A549 (cell line): ENCODE data around the gene NSUN7. TPM values are rescaled to one million over a fixed set of nuclear protein-coding genes. Genes with fewer than 3 reads are reported as not detected.

Source experiments
- ATAC-seq, 2 experiments: fragments of 200-7000 bp in 1 of 2; fragments of >200 bp in 1 of 2; cut with Nextera tagmentation in 1 of 2; cut with Tn5 transposase in 1 of 2; 3 replicates each; pipeline versions ENCODE4 v1.8.0 to v1.9.1; 2018 to 2020; ENCODE audit warnings: mild to moderate bottlenecking in 1 of 2, moderate library complexity in 1 of 2
- CTCF ChIA-PET: fragments of 300-600 bp; sonication (Branson Sonifier 250); formaldehyde crosslinking; extraction: SDS; loops from one replicate; lab custom pipeline; 2021; ENCODE audit warnings: antibody characterized with exemption, inconsistent platforms; lab: Yijun Ruan, JAX
- POLR2A ChIA-PET: fragments of 350-600 bp; formaldehyde crosslinking; extraction: SDS; loops from one replicate; lab custom pipeline; 2021; ENCODE audit warnings: antibody characterized with exemption, inconsistent platforms; lab: Yijun Ruan, JAX
- DNase-seq, 2 experiments: peaks; one replicate each; pipeline versions ENCODE4 v3.0.0 to v3.0.0-alpha.2; 2011 to 2016; ENCODE audit warnings: low read depth in 1 of 2, low spot score in 1 of 2
- FAIRE-seq: peaks from 2 replicates; lab custom pipeline; 2011; peaks lifted over from hg19 to GRCh38; lab: Jason Lieb, UNC
- H3K27ac ChIP-seq, 2 experiments: fragments of >200 bp; sonication (Bioruptor Twin); formaldehyde crosslinking; 3 replicates each; pipeline ENCODE4 v1.5.1; 2016 to 2017
- H3K4me1 ChIP-seq: fragments of >200 bp; sonication (Bioruptor Twin); formaldehyde crosslinking; 3 replicates; pipeline ENCODE4 v1.6.1; 2016
- H3K4me2 ChIP-seq: fragments of >200 bp; sonication (Bioruptor Twin); formaldehyde crosslinking; 3 replicates; pipeline ENCODE4 v1.6.1; 2016
- H3K4me3 ChIP-seq: fragments of >200 bp; sonication (Bioruptor Twin); formaldehyde crosslinking; 3 replicates; pipeline ENCODE4 v1.5.1; 2016
- H3K9me3 ChIP-seq: fragments of >200 bp; sonication (Bioruptor Twin); formaldehyde crosslinking; 3 replicates; pipeline ENCODE4 v1.6.1; 2016
- ELK1 ChIP-seq: fragments of 150-350 bp; IDR thresholded peaks from 2 replicates; pipeline ENCODE4 v1.6.1; 2014; ENCODE audit warnings: low read depth, mild to moderate bottlenecking, low read length
- EP300 ChIP-seq, 2 experiments: fragments of >200 bp; sonication (Bioruptor Twin); formaldehyde crosslinking; IDR thresholded peaks; 2 replicates in 1 of 2; 3 replicates in 1 of 2; pipeline ENCODE4 v1.6.1; 2016 to 2017
- FOSL2 ChIP-seq, 2 experiments: fragments of 450-650 bp in 1 of 2; fragments of >200 bp in 1 of 2; sonication (Bioruptor Twin) in 1 of 2; formaldehyde crosslinking; IDR thresholded peaks; 2 replicates each; pipeline versions ENCODE4 v1.5.0 to v1.6.1; 2016 to 2020; ENCODE audit warnings: mild to moderate bottlenecking in 1 of 2, moderate library complexity in 1 of 2
- GATA3 ChIP-seq: IDR thresholded peaks from 2 replicates; pipeline ENCODE4 v1.6.1; 2012; ENCODE audit warnings: borderline replicate concordance
- HDAC2 ChIP-seq: fragments of 200-600 bp; sonication (generic); IDR thresholded peaks from 2 replicates; pipeline ENCODE4 v1.6.1; 2016
- HMGXB4 ChIP-seq: fragments of 250-450 bp; sonication (Bioruptor Pico); IDR thresholded peaks from 2 replicates; pipeline ENCODE4 v1.5.0; 2021; ENCODE audit warnings: mild to moderate bottlenecking, moderate library complexity, borderline replicate concordance
- HOXA7 ChIP-seq: fragments of 250-450 bp; sonication (Bioruptor Pico); IDR thresholded peaks from 2 replicates; pipeline ENCODE4 v1.5.0; 2020; ENCODE audit warnings: mild to moderate bottlenecking, moderate library complexity
- HOXB13 ChIP-seq: fragments of 250-450 bp; sonication (Bioruptor Pico); IDR thresholded peaks from 2 replicates; pipeline ENCODE4 v1.5.0; 2020; ENCODE audit warnings: low read depth, mild to moderate bottlenecking, moderate library complexity
- KDM1A ChIP-seq: fragments of 200-600 bp; sonication (generic); IDR thresholded peaks from 2 replicates; pipeline ENCODE4 v1.6.1; 2016; ENCODE audit warnings: low read depth, mild to moderate bottlenecking
- MAFK ChIP-seq: fragments of 450-650 bp; IDR thresholded peaks from 2 replicates; pipeline ENCODE4 v1.6.1; 2014; ENCODE audit not compliant: partially characterized antibody
- MYC ChIP-seq: IDR thresholded peaks from 2 replicates; pipeline ENCODE4 v1.6.1; 2012; ENCODE audit warnings: mild to moderate bottlenecking, inconsistent platforms, low read length, improper control_type of control experiment, borderline replicate concordance
- NFE2L2 ChIP-seq: fragments of 150-350 bp; conservative IDR thresholded peaks from 2 replicates; pipeline ENCODE4 v1.6.1; 2014; ENCODE audit warnings: low read length
- NPAS2 ChIP-seq: fragments of 250-450 bp; sonication (Bioruptor Pico); IDR thresholded peaks from 2 replicates; pipeline ENCODE4 v1.8.0; 2022; ENCODE audit warnings: mild to moderate bottlenecking, moderate library complexity, borderline replicate concordance
- PHF8 ChIP-seq: fragments of 200-600 bp; sonication (generic); IDR thresholded peaks from 2 replicates; pipeline ENCODE4 v1.6.1; 2016; ENCODE audit warnings: low read depth, mild to moderate bottlenecking, antibody characterized with exemption, moderate library complexity, borderline replicate concordance
- RAD21 ChIP-seq, 2 experiments: fragments of >200 bp in 1 of 2; sonication (Bioruptor Twin) in 1 of 2; formaldehyde crosslinking in 1 of 2; IDR thresholded peaks in 1 of 2; conservative IDR thresholded peaks in 1 of 2; 2 replicates in 1 of 2; 3 replicates in 1 of 2; pipeline ENCODE4 v1.6.1; 2012 to 2018; ENCODE audit warnings: inconsistent platforms in 1 of 2
- REST ChIP-seq: fragments of 200-600 bp; sonication (generic); IDR thresholded peaks from 2 replicates; pipeline ENCODE4 v1.6.1; 2016; ENCODE audit warnings: antibody characterized with exemption, mild to moderate bottlenecking, moderate library complexity
- RNF2 ChIP-seq: fragments of 200-600 bp; sonication (generic); IDR thresholded peaks from 2 replicates; pipeline ENCODE4 v1.6.1; 2016; ENCODE audit warnings: low read depth, mild to moderate bottlenecking, antibody characterized with exemption, moderate library complexity, borderline replicate concordance
- ZNF302 ChIP-seq: fragments of 250-450 bp; sonication (Bioruptor Pico); IDR thresholded peaks from 2 replicates; pipeline ENCODE4 v1.9.0; 2021; ENCODE audit warnings: inconsistent platforms, mild to moderate bottlenecking, moderate library complexity
- WGBS: methylation state at CpG from one replicate; pipeline ENCODE4 v1.1.6; 2017; ENCODE audit errors: missing lambda C conversion rate; 5-methylcytosine and 5-hydroxymethylcytosine counted together
- polyA plus RNA-seq, 4 experiments: library from polyadenylated mRNA; depleted of rRNA in 3 of 4; stranded (reverse); fragments of >200 nt; fragmentation: RNase III in 1 of 4; extraction: RNeasy Plus Mini Kit Qiagen cat#74134 plus additional on column Dnase treatment in 1 of 4; gene quantifications; 2 replicates in 3 of 4; 3 replicates in 1 of 4; pipeline ENCODE4 v1.2.3, GENCODE V29; 2011 to 2017

NSUN7 gene
- polyA plus RNA-seq, 2 of the 4 experiments (the other 2 are of a cell fraction), result 0.65 to 1.4 TPM

GRCh38 chr4:40826821-40827220 lies 77.1 kb downstream of the NSUN7 start:
- Histone ChIP-seq H3K9me3 (no peaks in the 10 kb centered on the region), H3K27ac (no peak overlapping the region), H3K4me2 (no peak overlapping the region), H3K4me3 (no peak overlapping the region), H3K4me1 (no peaks in the 10 kb centered on the region)
- WGBS, result 72% methylated on average over 5 of the region's 5 CpGs
- ATAC-seq (no peak), DNase-seq (no peak), FAIRE-seq (no peak)
- CTCF ChIA-PET, result no interaction called here
- POLR2A ChIA-PET, result no interaction called here
- TF ChIP-seq NPAS2 (no peak), ZNF302 (CRISPR knock-in tag) (no peak), NFE2L2 (no peak), RAD21 (conservative IDR thresholded peaks at IDR 0.05 in 1 of 2, IDR thresholded peaks at IDR 0.05 in 1 of 2) (no peak), MAFK (no peak), HMGXB4 (no peak), RNF2 (no peak), HOXB13 (no peak)

GRCh38 chr4:40827758-40828157 lies 78.0 kb downstream of the NSUN7 start:
- H3K4me2 ChIP-seq, result no peak overlapping the region
- no peaks in the 10 kb centered on the region for H3K9me3 ChIP-seq
- no peak overlapping the region for H3K4me3 ChIP-seq
- POLR2A ChIA-PET, result no interaction called here
- TF ChIP-seq REST, result no peak
- TF ChIP-seq EP300 (IDR thresholded peaks at IDR 0.05), result no peak
- TF ChIP-seq RAD21 (conservative IDR thresholded peaks at IDR 0.05 in 1 of 2, IDR thresholded peaks at IDR 0.05 in 1 of 2), result no peak
- TF ChIP-seq GATA3, result no peak
- TF ChIP-seq FOSL2 (IDR thresholded peaks at IDR 0.05), result no peak
- no peak for TF ChIP-seq FOSL2 (CRISPR knock-in tag; IDR thresholded peaks at IDR 0.05)
- no peak for TF ChIP-seq HDAC2
- no peak for TF ChIP-seq HOXA7 (CRISPR knock-in tag)
- no peak for TF ChIP-seq MYC
- no peak for TF ChIP-seq KDM1A
- TF ChIP-seq ELK1, result no peak
- TF ChIP-seq PHF8, result no peak
- TF ChIP-seq, all 56 proteins: peak for 0
- FAIRE-seq (no peak), ATAC-seq (no peak), DNase-seq (no peak)
- CTCF ChIA-PET, result interaction anchor here (1.5 kb wide), 1 partner anchor 81 kb away, joined by 5 read pairs; no protein-coding TSS in a partner anchor
- Histone ChIP-seq H3K27ac (no peak overlapping the region), H3K4me1 (no peaks in the 10 kb centered on the region)
- WGBS, result 77% methylated on average over 5 of the region's 6 CpGs
